NOMO-1 (cell line): Measurements from ENCODE around the gene AMER2.

Experiments
- DNase-seq, 2 experiments: peaks; one replicate each; lab custom pipeline; 2025; ENCODE audit not compliant: unreplicated experiment in 2 of 2; lab: John Stamatoyannopoulos, UW

AMER2 gene

GRCh38 chr13:25171517-25172302 is at the start of gene AMER2:
Gene AMER2 (minus strand): TSS chr13:25172288. CDS start chr13:25171619, 669 bp downstream.
- no peak for DNase-seq

- DNase-seq = peak; percentile 35 to 65
Measured at GRCh38 chr13:25218019-25218418, 45.9 kb upstream of the AMER2 start.

GRCh38 chr13:25217023-25217885 is 45.2 kb upstream of the AMER2 start:
- DNase-seq = no peak

- no peak for DNase-seq
Measured at GRCh38 chr13:25215253-25215575, 43.1 kb upstream of the AMER2 start.

- DNase-seq = no peak
Measured at GRCh38 chr13:25214491-25215252, 42.6 kb upstream of the AMER2 start.

- no peak for DNase-seq
Measured at GRCh38 chr13:25213715-25214114, 41.6 kb upstream of the AMER2 start.

- DNase-seq = no peak
Measured at GRCh38 chr13:25210842-25211569, 38.9 kb upstream of the AMER2 start.

GRCh38 chr13:25207291-25207810 is 35.3 kb upstream of the AMER2 start:
- DNase-seq = no peak

GRCh38 chr13:25204863-25205262 is 32.8 kb upstream of the AMER2 start:
- no peak for DNase-seq

GRCh38 chr13:25203127-25203740 is 31.1 kb upstream of the AMER2 start:
- DNase-seq = no peak

GRCh38 chr13:25200783-25201182 is 28.7 kb upstream of the AMER2 start:
- DNase-seq = no peak

- no peak for DNase-seq
Measured at GRCh38 chr13:25198647-25199046, 26.6 kb upstream of the AMER2 start.

GRCh38 chr13:25196971-25197370 is 24.9 kb upstream of the AMER2 start:
- DNase-seq = no peak

- DNase-seq = no peak
Measured at GRCh38 chr13:25192936-25193335, 20.8 kb upstream of the AMER2 start.

- DNase-seq = no peak
Measured at GRCh38 chr13:25192489-25192888, 20.4 kb upstream of the AMER2 start.

- no peak for DNase-seq
Measured at GRCh38 chr13:25192052-25192451, 20.0 kb upstream of the AMER2 start.

- DNase-seq = no peak
Measured at GRCh38 chr13:25190771-25191170, 18.7 kb upstream of the AMER2 start.

- no peak for DNase-seq
Measured at GRCh38 chr13:25190256-25190655, 18.2 kb upstream of the AMER2 start.

GRCh38 chr13:25187596-25187995 is 15.5 kb upstream of the AMER2 start:
- no peak for DNase-seq

- DNase-seq = no peak
Measured at GRCh38 chr13:25186187-25186586, 14.1 kb upstream of the AMER2 start.
